HepG2 (cell line): ENCODE measurements around the gene THADA. TPM values are rescaled to one million over a fixed set of nuclear protein-coding genes. Genes with fewer than 3 reads are reported as not detected.
A peak's percentile ranks its signal among the peaks of the same experiment; 100 is the strongest.

Experiments used
- BHLHE40 ChIP-seq: IDR thresholded peaks from 2 replicates; pipeline ENCODE4 v1.6.1; 2011; ENCODE audit warnings: low read length, improper control_type of control experiment
- DMTF1 ChIP-seq: sonication (generic); formaldehyde crosslinking; IDR thresholded peaks from 2 replicates; pipeline ENCODE4 v1.4.0; 2020; ENCODE audit warnings: mild to moderate bottlenecking, missing genetic modification reagents
- MTA1 ChIP-seq: sonication (generic); formaldehyde crosslinking; IDR thresholded peaks from 2 replicates; pipeline ENCODE4 v1.4.0; 2020; ENCODE audit warnings: missing genetic modification reagents, mild to moderate bottlenecking, borderline replicate concordance
- NFAT5 ChIP-seq: sonication (generic); formaldehyde crosslinking; IDR thresholded peaks from 2 replicates; pipeline ENCODE4 v1.4.0; 2020; ENCODE audit warnings: missing genetic modification reagents
- NFYB ChIP-seq: sonication (generic); formaldehyde crosslinking; IDR thresholded peaks from 2 replicates; pipeline ENCODE4 v1.4.0; 2020; ENCODE audit warnings: missing genetic modification reagents
- RXRB ChIP-seq: IDR thresholded peaks from 2 replicates; pipeline ENCODE4 v1.6.1; 2016; ENCODE audit warnings: borderline replicate concordance, missing genetic modification reagents, missing compliant biosample characterization
- SRSF9 ChIP-seq: fragments of 200-400 bp; formaldehyde crosslinking; IDR thresholded peaks from 2 replicates; pipeline ENCODE4 v1.6.1; 2018; ENCODE audit warnings: borderline replicate concordance, mild to moderate bottlenecking, low read depth, low read length; ENCODE audit not compliant: insufficient read depth, poor library complexity, severe bottlenecking
- YEATS2 ChIP-seq: sonication (generic); formaldehyde crosslinking; IDR thresholded peaks from 2 replicates; pipeline ENCODE4 v1.4.0; 2020; ENCODE audit warnings: missing genetic modification reagents, borderline replicate concordance
- ZNF276 ChIP-seq: sonication (generic); formaldehyde crosslinking; IDR thresholded peaks from 2 replicates; pipeline ENCODE4 v1.4.0; 2020; ENCODE audit warnings: mild to moderate bottlenecking, low read depth, missing genetic modification reagents
- ZNF567 ChIP-seq: sonication (generic); formaldehyde crosslinking; IDR thresholded peaks from 2 replicates; pipeline ENCODE4 v1.8.1; 2023; ENCODE audit warnings: mild to moderate bottlenecking, missing genetic modification reagents, borderline replicate concordance
- ZNF570 ChIP-seq: sonication (generic); formaldehyde crosslinking; IDR thresholded peaks from 2 replicates; pipeline ENCODE4 v1.4.0; 2020; ENCODE audit warnings: mild to moderate bottlenecking, missing genetic modification reagents, borderline replicate concordance
- ZNF644 ChIP-seq: IDR thresholded peaks from 2 replicates; pipeline ENCODE4 v1.6.1; 2016; ENCODE audit warnings: low read depth
- ZNF747 ChIP-seq: sonication (generic); formaldehyde crosslinking; IDR thresholded peaks from 2 replicates; pipeline ENCODE4 v1.8.1; 2023; ENCODE audit warnings: missing genetic modification reagents, mild to moderate bottlenecking, borderline replicate concordance
- ZNF770 ChIP-seq: sonication (generic); formaldehyde crosslinking; IDR thresholded peaks from 2 replicates; pipeline ENCODE4 v1.5.0; 2020; ENCODE audit warnings: mild to moderate bottlenecking, missing genetic modification reagents
- ZNF784 ChIP-seq: sonication (generic); formaldehyde crosslinking; IDR thresholded peaks from 2 replicates; pipeline ENCODE4 v1.5.1; 2020; ENCODE audit warnings: missing genetic modification reagents, mild to moderate bottlenecking, borderline replicate concordance
- ZSCAN21 ChIP-seq: sonication (generic); formaldehyde crosslinking; IDR thresholded peaks from 2 replicates; pipeline ENCODE4 v1.8.0; 2022; ENCODE audit warnings: mild to moderate bottlenecking, missing genetic modification reagents, moderate library complexity, borderline replicate concordance
- polyA plus RNA-seq, 8 experiments: library from polyadenylated mRNA; depleted of rRNA in 3 of 8; stranded (reverse) in 7 of 8; unstranded in 1 of 8; fragments of >200 nt; fragmentation: Illumina TruSeq in 4 of 8; extraction: Trizol in 4 of 8; gene quantifications; 2 replicates each; pipeline versions ENCODE4 v1.2.1 to v1.2.3, GENCODE V29; 2011 to 2016; ENCODE audit warnings: low read depth in 4 of 8, missing spikeins in 1 of 8, mixed read lengths in 1 of 8; ENCODE audit not compliant: insufficient read depth in 1 of 8
- total RNA-seq, 5 experiments: library from RNA; depleted of rRNA; stranded (reverse); fragments of >200 nt; fragmentation: Illumina TruSeq; extraction: Trizol; gene quantifications; 2 replicates each; pipeline ENCODE4 v1.2.3, GENCODE V29; 2016; ENCODE audit warnings: low read depth in 1 of 5

THADA gene
- total and polyA plus RNA-seq, 2 of the 13 experiments (the other 11 are each of a cell fraction or from before 2014, with no cell fraction given) = 12.7 to 21.7 TPM

- no peak for TF ChIP-seq NFAT5 (CRISPR knock-in tag)
- TF ChIP-seq MTA1 (CRISPR knock-in tag) = no peak
- no peak for TF ChIP-seq ZNF770
- TF ChIP-seq SRSF9 = no peak
- peak; percentile 86 for TF ChIP-seq RXRB (CRISPR knock-in tag)
- TF ChIP-seq DMTF1 (CRISPR knock-in tag) = no peak
- no peak for TF ChIP-seq ZNF747 (CRISPR knock-in tag)
- TF ChIP-seq ZNF784 (CRISPR knock-in tag) = no peak
- TF ChIP-seq ZNF644 (CRISPR knock-in tag) = peak; percentile 11; the same call in 1 of the 2 replicates
- no peak for TF ChIP-seq ZSCAN21 (CRISPR knock-in tag)
- TF ChIP-seq ZNF570 (CRISPR knock-in tag) = no peak
- no peak for TF ChIP-seq NFYB (CRISPR knock-in tag)
- peak; percentile 80 for TF ChIP-seq BHLHE40
- no peak for TF ChIP-seq ZNF276 (CRISPR knock-in tag)
- TF ChIP-seq ZNF567 = no peak
- TF ChIP-seq YEATS2 (CRISPR knock-in tag) = peak; percentile 16; the same call in 1 of the 2 replicates
Observed at GRCh38 chr2:43634604-43635306, 38.9 kb upstream of the THADA start (continued).
